HepG2 (cell line): ENCODE results near the gene PDRG1. TPM values are rescaled to one million over a fixed set of nuclear protein-coding genes. Genes with fewer than 3 reads are reported as not detected.

ENCODE experiments used
- ATAC-seq: fragments of 200-7000 bp; cut with Tn5 transposase; 3 replicates; pipeline ENCODE4 v1.9.1; 2020; ENCODE audit warnings: mild to moderate bottlenecking, moderate library complexity
- BruUV-seq: library from RNA; stranded (reverse); fragments of 400-500 nt; replicated peaks from 2 replicates; lab custom pipeline; 2021; lab: Mats Ljungman, UMichigan
- CTCF ChIA-PET: fragments of 300-600 bp; formaldehyde crosslinking; extraction: SDS; loops from one replicate; lab custom pipeline; 2021; ENCODE audit warnings: low total read pairs, inconsistent platforms, low intra/inter-chr PET ratio; lab: Yijun Ruan, JAX
- POLR2A ChIA-PET: fragments of 350-600 bp; sonication (Branson Sonifier 250); formaldehyde crosslinking; loops from one replicate; lab custom pipeline; 2020; ENCODE audit warnings: antibody characterized with exemption, inconsistent platforms; lab: Yijun Ruan, JAX
- DNase-seq: peaks from one replicate; pipeline ENCODE4 v3.0.0-alpha.2; 2015; ENCODE audit warnings: low spot score
- FAIRE-seq: peaks from 3 replicates; lab custom pipeline; 2011; peaks lifted over from hg19 to GRCh38; lab: Jason Lieb, UNC
- H2AFZ ChIP-seq: one replicate; pipeline ENCODE4 v1.6.1; 2011; ENCODE audit warnings: low read length, inconsistent platforms
- H3K27ac ChIP-seq: fragments of 300-600 bp; 3 replicates; pipeline ENCODE4 v1.8.0; 2011; ENCODE audit warnings: mixed run types, mild to moderate bottlenecking, mixed read lengths, low read length, inconsistent platforms; ENCODE audit not compliant: insufficient read depth; ENCODE audit errors: extremely low read length
- H3K27me3 ChIP-seq, 2 experiments: fragments of 200-600 bp in 1 of 2; 2 replicates in 1 of 2; 3 replicates in 1 of 2; pipeline versions ENCODE4 v1.6.0 to v1.8.0; 2011; ENCODE audit warnings: low read length in 2 of 2, mild to moderate bottlenecking in 2 of 2, moderate library complexity in 2 of 2, inconsistent platforms in 1 of 2; ENCODE audit not compliant: insufficient read depth in 2 of 2, control insufficient read depth in 1 of 2
- H3K36me3 ChIP-seq, 2 experiments: fragments of 200-600 bp in 1 of 2; replicated peaks in 1 of 2; 2 replicates in 1 of 2; 3 replicates in 1 of 2; pipeline versions ENCODE4 v1.5.1 to v1.8.0; 2011; ENCODE audit warnings: low read length in 2 of 2, inconsistent platforms in 1 of 2; ENCODE audit not compliant: insufficient read depth in 2 of 2, control insufficient read depth in 1 of 2
- H3K4me1 ChIP-seq: 2 replicates; pipeline ENCODE4 v1.5.1; 2012; ENCODE audit warnings: low read length, inconsistent platforms; ENCODE audit not compliant: insufficient read depth
- H3K4me2 ChIP-seq: 2 replicates; pipeline ENCODE4 v1.6.0; 2011; ENCODE audit warnings: low read depth, low read length, inconsistent platforms
- H3K4me3 ChIP-seq, 3 experiments: fragments of 200-600 bp in 1 of 3; sonication (generic), shearing (Covaris generic) in 1 of 3; replicated peaks in 1 of 3; 2 replicates each; pipeline ENCODE4 v1.5.1; 2011 to 2016; ENCODE audit warnings: low read length in 3 of 3, inconsistent platforms in 2 of 3, low read depth in 2 of 3, mild to moderate bottlenecking in 2 of 3, control low read depth in 1 of 3, mixed read lengths in 1 of 3; ENCODE audit not compliant: insufficient read depth in 1 of 3
- H3K79me2 ChIP-seq: one replicate; pipeline ENCODE4 v1.6.1; 2011; ENCODE audit warnings: low read length, inconsistent platforms; ENCODE audit not compliant: insufficient read depth
- H3K9ac ChIP-seq: 2 replicates; pipeline ENCODE4 v1.6.0; 2011; ENCODE audit warnings: mild to moderate bottlenecking, low read depth, low read length, inconsistent platforms; ENCODE audit not compliant: insufficient read depth
- H3K9me3 ChIP-seq: 2 replicates; pipeline ENCODE4 v1.5.1; 2012; ENCODE audit warnings: mild to moderate bottlenecking, low read length
- H4K20me1 ChIP-seq: 2 replicates; pipeline ENCODE4 v1.6.0; 2011; ENCODE audit warnings: inconsistent platforms, mild to moderate bottlenecking, low read length, moderate library complexity; ENCODE audit not compliant: insufficient read depth
- ARNT2 ChIP-seq: sonication (generic); formaldehyde crosslinking; IDR thresholded peaks from 2 replicates; pipeline ENCODE4 v1.8.0; 2022; ENCODE audit warnings: mild to moderate bottlenecking, low read depth, missing genetic modification reagents, moderate library complexity
- CENPX ChIP-seq: sonication (generic); formaldehyde crosslinking; IDR thresholded peaks from 2 replicates; pipeline ENCODE4 v1.9.0; 2021; ENCODE audit warnings: mild to moderate bottlenecking, missing genetic modification reagents, moderate library complexity
- ELF3 ChIP-seq: IDR thresholded peaks from 2 replicates; pipeline ENCODE4 v1.6.1; 2016; ENCODE audit warnings: missing genetic modification reagents, missing compliant biosample characterization
- RAD51 ChIP-seq: fragments of 450-650 bp; IDR thresholded peaks from 2 replicates; pipeline ENCODE4 v1.6.1; 2016; ENCODE audit warnings: borderline replicate concordance
- ZBTB33 ChIP-seq: sonication (generic); formaldehyde crosslinking; IDR thresholded peaks from 2 replicates; pipeline ENCODE4 v1.4.0; 2020; ENCODE audit warnings: missing genetic modification reagents
- ZNF430 ChIP-seq: sonication (generic); formaldehyde crosslinking; IDR thresholded peaks from 2 replicates; pipeline ENCODE4 v1.9.0; 2021; ENCODE audit warnings: mild to moderate bottlenecking, missing genetic modification reagents
- ZNF512 ChIP-seq: sonication (generic); formaldehyde crosslinking; IDR thresholded peaks from 2 replicates; pipeline ENCODE4 v1.4.0; 2020; ENCODE audit warnings: mild to moderate bottlenecking, missing genetic modification reagents
- WGBS: methylation state at CpG from one replicate; pipeline ENCODE4 v1.1.6; 2017; ENCODE audit warnings: low lambda C conversion rate; 5-methylcytosine and 5-hydroxymethylcytosine counted together
- in situ Hi-C: cut with HindIII; loops from 2 replicates; pipeline ENCODE4 v1.10.0; 2017; ENCODE audit warnings: low pct_unique_long_range_greater_than_20kb; ENCODE audit not compliant: extremely low pct_ligation_motif_present
- intact Hi-C: fragments of 100-400 bp; cut with micrococcal nuclease; formaldehyde crosslinking; loops from one replicate; pipeline ENCODE4 v1.10.0; 2022; ENCODE audit not compliant: unreplicated experiment
- polyA plus RNA-seq, 8 experiments: library from polyadenylated mRNA; depleted of rRNA in 3 of 8; stranded (reverse) in 7 of 8; unstranded in 1 of 8; fragments of >200 nt; fragmentation: Illumina TruSeq in 4 of 8; extraction: Trizol in 4 of 8; gene quantifications; 2 replicates each; pipeline versions ENCODE4 v1.2.1 to v1.2.3, GENCODE V29; 2011 to 2016; ENCODE audit warnings: low read depth in 4 of 8, missing spikeins in 1 of 8, mixed read lengths in 1 of 8; ENCODE audit not compliant: insufficient read depth in 1 of 8
- total RNA-seq, 5 experiments: library from RNA; depleted of rRNA; stranded (reverse); fragments of >200 nt; fragmentation: Illumina TruSeq; extraction: Trizol; gene quantifications; 2 replicates each; pipeline ENCODE4 v1.2.3, GENCODE V29; 2016; ENCODE audit warnings: low read depth in 1 of 5

The PDRG1 gene
- total and polyA plus RNA-seq, 2 of the 13 experiments (the other 11 are each of a cell fraction or from before 2014, with no cell fraction given): 16.6 to 18.0 TPM

- Histone ChIP-seq H3K4me2 (no peak overlapping the region), H3K27ac (no peak overlapping the region)
These were observed 36.2 kb downstream of the PDRG1 start for GRCh38 chr20:31915491-31916280.

More at GRCh38 chr20:31915491-31916280, 36.2 kb downstream of the PDRG1 start:
- peaks cover 10 to 87% of the 10 kb centered on the region in 2 experiments for H3K27me3 ChIP-seq
- ATAC-seq (no peak), FAIRE-seq (no peak), DNase-seq (no peak)
- ChIA-PET CTCF (no interaction called here), POLR2A (no interaction called here)
- no peak overlapping the region for H3K4me3 ChIP-seq
- no peaks in the 10 kb centered on the region for H3K79me2 ChIP-seq
- intact Hi-C loops: no loop called here
- H3K9ac ChIP-seq: no peak overlapping the region
- no TSS peak for BruUV-seq
- H3K9me3 ChIP-seq: no peaks in the 10 kb centered on the region
- no peak overlapping the region for H2AFZ ChIP-seq
- 28% methylated on average over 6 of the region's 7 CpGs for WGBS
- no peaks in the 10 kb centered on the region for H4K20me1 ChIP-seq
- H3K4me1 ChIP-seq: no peaks in the 10 kb centered on the region
- TF ChIP-seq ZNF512 (CRISPR knock-in tag): no peak
- TF ChIP-seq ARNT2 (CRISPR knock-in tag): no peak
- no peak for TF ChIP-seq RAD51
- TF ChIP-seq ZBTB33: no peak
- TF ChIP-seq CENPX (CRISPR knock-in tag): no peak
- no peak for TF ChIP-seq ZNF430 (CRISPR knock-in tag)
- TF ChIP-seq ELF3 (CRISPR knock-in tag): no peak
- TF ChIP-seq, all 625 proteins: peak for 0
- H3K36me3 ChIP-seq: no peaks in the 10 kb centered on the region
- in situ Hi-C loops: no loop called here
